GM12864 (cell line): Measurements from ENCODE around the gene RASSF3.
"Not testable (repeated sequence)": the region's sequence is repeated elsewhere in the genome, so short reads cannot be mapped to it uniquely, and the experiment has no call there.

Experiments used
- DNase-seq: peaks from one replicate; pipeline ENCODE4 v3.0.0-alpha.2; 2011; ENCODE audit warnings: low read depth
- H3K4me3 ChIP-seq: 2 replicates; pipeline ENCODE4 v1.5.1; 2011; ENCODE audit warnings: mild to moderate bottlenecking, low read depth, low read length, control low read depth
- TF ChIP-seq, protein P1 (sequence below): IDR thresholded peaks from 2 replicates; pipeline ENCODE4 v1.5.1; 2011; ENCODE audit warnings: low read depth, mild to moderate bottlenecking, moderate library complexity, low read length, control low read depth, inconsistent platforms; ENCODE audit errors: missing control alignments

Gene RASSF3

DNA sequence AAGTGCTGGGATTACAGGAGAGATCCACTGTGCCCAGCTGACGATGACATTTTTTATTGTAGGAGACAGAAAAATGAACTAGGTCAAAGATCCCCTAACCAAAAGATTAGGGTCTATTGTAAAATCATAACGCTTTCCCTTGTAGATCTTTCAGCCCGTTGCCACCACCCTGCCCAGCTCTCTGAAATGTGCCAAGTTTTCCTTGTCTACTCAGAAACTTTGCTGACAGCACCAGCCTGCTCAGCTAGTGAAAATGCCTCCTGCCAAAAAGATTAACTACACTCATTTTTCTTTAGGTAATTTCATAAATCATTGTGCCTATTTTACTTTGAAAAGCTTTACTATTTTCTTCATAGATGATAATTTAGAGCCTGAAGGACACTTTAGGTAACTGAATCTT, 28.2 kb upstream of the RASSF3 start:
- TF ChIP-seq, protein P1, sequence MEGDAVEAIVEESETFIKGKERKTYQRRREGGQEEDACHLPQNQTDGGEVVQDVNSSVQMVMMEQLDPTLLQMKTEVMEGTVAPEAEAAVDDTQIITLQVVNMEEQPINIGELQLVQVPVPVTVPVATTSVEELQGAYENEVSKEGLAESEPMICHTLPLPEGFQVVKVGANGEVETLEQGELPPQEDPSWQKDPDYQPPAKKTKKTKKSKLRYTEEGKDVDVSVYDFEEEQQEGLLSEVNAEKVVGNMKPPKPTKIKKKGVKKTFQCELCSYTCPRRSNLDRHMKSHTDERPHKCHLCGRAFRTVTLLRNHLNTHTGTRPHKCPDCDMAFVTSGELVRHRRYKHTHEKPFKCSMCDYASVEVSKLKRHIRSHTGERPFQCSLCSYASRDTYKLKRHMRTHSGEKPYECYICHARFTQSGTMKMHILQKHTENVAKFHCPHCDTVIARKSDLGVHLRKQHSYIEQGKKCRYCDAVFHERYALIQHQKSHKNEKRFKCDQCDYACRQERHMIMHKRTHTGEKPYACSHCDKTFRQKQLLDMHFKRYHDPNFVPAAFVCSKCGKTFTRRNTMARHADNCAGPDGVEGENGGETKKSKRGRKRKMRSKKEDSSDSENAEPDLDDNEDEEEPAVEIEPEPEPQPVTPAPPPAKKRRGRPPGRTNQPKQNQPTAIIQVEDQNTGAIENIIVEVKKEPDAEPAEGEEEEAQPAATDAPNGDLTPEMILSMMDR = no peak

DNA sequence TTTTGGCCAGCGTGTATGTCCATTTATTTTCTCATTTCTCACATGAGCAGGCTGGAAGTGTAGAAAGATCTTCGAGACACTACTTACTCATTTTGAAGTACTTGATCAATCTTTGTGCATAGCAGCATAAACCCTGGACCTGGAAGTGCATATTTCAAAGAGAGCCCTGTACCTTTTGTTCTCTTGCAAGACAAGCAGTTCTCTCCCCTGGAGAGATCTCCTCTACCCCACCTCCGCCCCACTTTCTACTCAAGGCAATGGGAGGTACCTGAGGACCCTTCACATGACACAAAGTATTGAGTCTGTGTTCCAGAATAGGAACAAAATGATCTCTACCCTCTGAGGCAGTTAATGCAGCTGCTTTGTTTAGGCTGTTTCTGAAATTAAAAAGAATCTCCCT, 27.4 kb upstream of the RASSF3 start:
- no peak overlapping the region for H3K4me3 ChIP-seq
- no peak for DNase-seq
- TF ChIP-seq, protein P1 = no peak

More for the DNA sequence above, 28.2 kb upstream of the RASSF3 start:
- no peak for DNase-seq
- no peak overlapping the region for H3K4me3 ChIP-seq

DNA sequence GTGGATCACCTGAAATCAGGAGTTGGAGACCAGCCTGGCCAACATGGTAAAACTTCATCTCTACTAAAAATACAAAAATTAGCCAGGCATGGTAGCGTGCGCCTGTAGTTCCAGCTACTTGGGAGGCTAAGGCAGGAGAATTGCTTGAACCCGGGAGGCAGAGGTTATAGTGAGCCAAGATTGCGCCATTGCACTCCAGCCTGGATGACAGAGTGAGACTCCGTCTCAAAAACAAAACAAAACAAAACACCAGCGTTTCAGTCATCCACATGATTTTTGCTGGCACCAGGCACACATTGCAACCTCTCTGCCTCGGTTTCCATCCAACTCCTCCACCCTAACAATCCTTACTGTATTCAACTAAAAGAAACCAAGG, 26.9 kb upstream of the RASSF3 start:
- not testable (repeated sequence) for H3K4me3 ChIP-seq, DNase-seq

DNA sequence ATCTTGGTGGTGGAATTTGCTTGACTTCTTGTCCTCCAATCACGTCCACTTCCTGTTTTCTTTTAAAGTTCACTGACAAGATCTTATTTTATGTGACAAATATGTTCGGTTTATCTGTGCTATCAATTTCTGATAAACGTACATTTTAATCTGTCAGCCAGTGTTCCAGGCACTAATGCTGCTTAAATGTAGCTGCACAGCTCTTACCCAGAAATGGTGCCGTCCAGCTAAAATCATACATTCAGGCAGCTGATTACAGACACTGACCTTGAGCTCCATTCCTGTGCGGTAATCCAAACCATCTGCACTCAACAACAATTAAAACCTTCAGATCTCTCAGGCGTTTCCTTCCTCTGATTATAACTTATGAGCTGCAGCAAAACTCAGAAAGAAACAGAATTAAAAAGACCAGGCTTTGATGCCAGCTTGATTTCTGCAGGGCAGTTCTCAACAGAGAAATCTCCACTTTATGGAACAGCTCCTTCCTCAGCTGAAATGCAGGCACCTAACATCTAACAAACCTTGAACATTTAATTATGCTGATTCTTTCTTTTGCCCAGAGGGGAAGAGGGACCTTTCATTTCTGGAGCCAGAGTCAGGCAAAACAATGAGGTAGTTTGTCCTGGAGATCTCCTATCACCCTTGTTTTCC, 26.4 kb upstream of the RASSF3 start:
- TF ChIP-seq, protein P1 = no peak
- no peak for DNase-seq
- no peak overlapping the region for H3K4me3 ChIP-seq

DNA sequence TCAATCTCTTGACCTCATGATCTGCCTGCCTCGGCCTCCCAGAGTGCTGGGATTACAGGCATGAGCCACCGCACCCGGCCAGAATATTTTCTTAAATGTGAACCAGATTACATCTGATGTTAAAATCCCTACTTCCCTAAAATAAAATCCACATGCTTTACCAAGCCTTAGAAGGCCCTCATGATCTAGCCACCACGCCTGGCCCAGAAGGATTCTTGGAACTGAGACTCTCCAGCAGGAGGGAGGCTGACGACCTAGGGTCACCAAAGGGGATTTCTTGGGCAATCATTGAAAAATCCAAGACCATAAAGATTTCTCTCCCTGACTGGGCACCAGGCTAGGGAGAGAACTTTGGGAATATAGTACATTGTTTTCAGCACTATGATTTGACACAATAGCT, 25.2 kb upstream of the RASSF3 start:
- H3K4me3 ChIP-seq = no peak overlapping the region
- DNase-seq = no peak
- TF ChIP-seq, protein P1 = no peak

DNA sequence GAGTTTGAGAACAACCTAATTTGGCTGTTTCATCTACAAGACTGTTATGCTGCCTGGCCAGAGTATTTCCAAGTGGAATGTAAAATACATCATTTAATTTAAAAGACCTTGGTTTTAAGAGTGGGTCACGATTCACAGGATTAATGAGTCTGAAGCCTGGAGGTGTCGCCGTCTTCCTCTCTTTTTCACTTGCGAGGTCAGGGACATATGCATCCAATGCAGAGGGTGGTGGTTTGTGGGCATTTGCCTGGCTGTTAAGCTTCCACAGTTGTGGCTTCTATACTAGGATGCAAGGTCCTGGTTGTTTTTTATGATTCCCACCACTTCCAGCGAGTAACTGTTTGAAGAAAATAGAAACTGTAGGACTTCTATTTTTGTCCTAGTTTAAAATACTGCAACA, 22.8 kb upstream of the RASSF3 start:
- TF ChIP-seq, protein P1 = no peak
- DNase-seq = no peak
- no peak overlapping the region for H3K4me3 ChIP-seq

DNA sequence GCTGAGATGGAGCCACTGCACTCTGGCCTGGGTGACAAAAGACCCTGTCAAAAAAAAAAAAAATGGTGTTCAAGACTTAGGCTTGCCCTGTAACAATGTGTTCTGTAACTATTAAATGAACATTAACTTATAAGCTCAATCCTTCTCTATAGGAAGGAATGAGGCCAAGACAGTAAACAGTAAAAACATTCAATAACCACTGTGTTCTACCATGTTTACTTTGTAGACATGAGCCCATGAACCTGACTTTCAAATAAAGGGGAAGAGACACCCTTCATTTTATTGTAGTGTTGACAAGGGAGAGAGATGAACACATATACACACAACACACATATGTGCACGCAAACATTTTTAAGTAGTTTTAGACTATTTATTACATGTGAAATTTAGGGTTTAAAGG, 20.1 kb upstream of the RASSF3 start:
- H3K4me3 ChIP-seq = no peak overlapping the region
- DNase-seq = no peak
- TF ChIP-seq, protein P1 = no peak
